Stimulated activated CD8-positive, alpha-beta memory T cell treated with anti-CD3 and anti-CD28 coated beads, Interleukin-7, amount 100 ng/mL, for 48 hours (primary cell): Measurements from ENCODE around the gene MIER2.
A peak's percentile ranks its signal among the peaks of the same experiment; 100 is the strongest.
"Not testable (repeated sequence)": the region's sequence is repeated elsewhere in the genome, so short reads cannot be mapped to it uniquely, and the experiment has no call there.

ENCODE experiments used
- DNase-seq, 2 donors: peaks; one replicate each; pipeline ENCODE4 v3.0.0-alpha.2; 2020; ENCODE audit warnings: low read depth in 1 of 2; ENCODE audit errors: extremely low read depth in 1 of 2

MIER2 gene

GRCh38 chr19:362683-363082, 18.1 kb upstream of the MIER2 start:
- DNase-seq: no peak

- no peak for DNase-seq
Measured at GRCh38 chr19:362154-362553, 17.6 kb upstream of the MIER2 start.

GRCh38 chr19:359653-359925, 15.0 kb upstream of the MIER2 start:
- DNase-seq: no peak

- DNase-seq: not testable (repeated sequence)
Measured at GRCh38 chr19:355536-355935, 10.9 kb upstream of the MIER2 start.

GRCh38 chr19:355134-355533, 10.5 kb upstream of the MIER2 start:
- no peak for DNase-seq

- DNase-seq: no peak
Measured at GRCh38 chr19:351976-352625, 7.5 kb upstream of the MIER2 start.

- no peak for DNase-seq
Measured at GRCh38 chr19:347946-348861, 3.6 kb upstream of the MIER2 start.

GRCh38 chr19:345320-345879, 804 bp upstream of the MIER2 start:
- DNase-seq: no peak

- peak in 1 of 2 donors; percentile 8 for DNase-seq
Measured at GRCh38 chr19:343941-344624, 513 bp downstream of the MIER2 start.

- no peak for DNase-seq
Measured at GRCh38 chr19:343451-343931, 1.1 kb downstream of the MIER2 start.

GRCh38 chr19:342801-343421, 1.7 kb downstream of the MIER2 start:
- no peak for DNase-seq

- DNase-seq: no peak
Measured at GRCh38 chr19:342128-342455, 2.5 kb downstream of the MIER2 start.

GRCh38 chr19:341386-342127, 3.0 kb downstream of the MIER2 start:
- no peak for DNase-seq

GRCh38 chr19:340620-341385, 3.8 kb downstream of the MIER2 start:
- no peak for DNase-seq

GRCh38 chr19:339262-339887, 5.2 kb downstream of the MIER2 start:
- no peak for DNase-seq

- DNase-seq: no peak
Measured at GRCh38 chr19:338421-338820, 6.2 kb downstream of the MIER2 start.

GRCh38 chr19:336067-336614, 8.5 kb downstream of the MIER2 start:
- no peak for DNase-seq

- DNase-seq: no peak
Measured at GRCh38 chr19:335486-336066, 9.0 kb downstream of the MIER2 start.

- DNase-seq: no peak
Measured at GRCh38 chr19:335072-335471, 9.5 kb downstream of the MIER2 start.
